GM18498 (cell line): ENCODE data around the gene DBT.
"Not testable (repeated sequence)": the region's sequence is repeated elsewhere in the genome, so short reads cannot be mapped to it uniquely, and the experiment has no call there.

Source experiments
- ATAC-seq: cut with Tn5 transposase; IDR thresholded peaks from one replicate; pipeline ENCODE4 v1.9.1; 2021; ENCODE audit warnings: mild to moderate bottlenecking, moderate library complexity; ENCODE audit not compliant: unreplicated experiment

Gene DBT

GRCh38 chr1:100202703-100203102 lies 46.9 kb downstream of the DBT start:
- not testable (repeated sequence) for ATAC-seq

GRCh38 chr1:100200060-100200459 lies 49.6 kb downstream of the DBT start:
- ATAC-seq: not testable (repeated sequence)

- no peak for ATAC-seq
Measured at GRCh38 chr1:100198596-100198995, 51.0 kb downstream of the DBT start.

GRCh38 chr1:100188617-100189016 lies 61.0 kb downstream of the DBT start:
- peak; percentile 65 for ATAC-seq

GRCh38 chr1:100187912-100188311 lies 61.7 kb downstream of the DBT start:
- ATAC-seq: no peak

GRCh38 chr1:100184536-100184935 lies 65.1 kb downstream of the DBT start:
- ATAC-seq: peak; percentile 76

- no peak for ATAC-seq
Measured at GRCh38 chr1:100183370-100183769, 66.3 kb downstream of the DBT start.

- no peak for ATAC-seq
Measured at GRCh38 chr1:100178091-100178490, 71.5 kb downstream of the DBT start, which contains the start of gene LRRC39. LRRC39 (minus strand) TSS chr1:100178256; CDS start chr1:100168516, 9,740 bp downstream.

- no peak for ATAC-seq
Measured at GRCh38 chr1:100177295-100178041, 72.2 kb downstream of the DBT start.

GRCh38 chr1:100168051-100168450 lies 81.6 kb downstream of the DBT start:
- no peak for ATAC-seq

- ATAC-seq: no peak
Measured at GRCh38 chr1:100164702-100165101, 84.9 kb downstream of the DBT start.

- no peak for ATAC-seq
Measured at GRCh38 chr1:100164216-100164615, 85.4 kb downstream of the DBT start.

- ATAC-seq: no peak
Measured at GRCh38 chr1:100162881-100163280, 86.8 kb downstream of the DBT start.

- peak; percentile 77 for ATAC-seq
Measured at GRCh38 chr1:100152271-100152670, 97.4 kb downstream of the DBT start.

- no peak for ATAC-seq
Measured at GRCh38 chr1:100151679-100152078, 98.0 kb downstream of the DBT start.

GRCh38 chr1:100147875-100148274 lies 101.8 kb downstream of the DBT start:
- ATAC-seq: no peak

- ATAC-seq: no peak
Measured at GRCh38 chr1:100146958-100147357, 102.7 kb downstream of the DBT start.

- ATAC-seq: no peak
Measured at GRCh38 chr1:100145116-100145515, 104.5 kb downstream of the DBT start.

- no peak for ATAC-seq
Measured at GRCh38 chr1:100142343-100142742, 107.3 kb downstream of the DBT start.

- ATAC-seq: no peak
Measured at GRCh38 chr1:100141192-100141591, 108.4 kb downstream of the DBT start.

- ATAC-seq: no peak
Measured at GRCh38 chr1:100137602-100138001, 112.0 kb downstream of the DBT start.
